DMS79 treated with DMSO at 0.1 percent for 48 hours (cell line): ENCODE results near the gene NCAN.
"Not testable (repeated sequence)": the region's sequence is repeated elsewhere in the genome, so short reads cannot be mapped to it uniquely, and the experiment has no call there.

Source experiments
- DNase-seq: peaks from one replicate; lab custom pipeline; 2025; lab: John Stamatoyannopoulos, UW

NCAN gene

GRCh38 chr19:19224852-19225494 lies 13.2 kb downstream of the NCAN start:
- DNase-seq: no peak

GRCh38 chr19:19226204-19226603 lies 14.4 kb downstream of the NCAN start:
- DNase-seq: no peak

- DNase-seq: no peak
These were observed 14.9 kb downstream of the NCAN start for GRCh38 chr19:19226663-19227062.

- DNase-seq: no peak
These were observed 15.5 kb downstream of the NCAN start for GRCh38 chr19:19227217-19227616.

- DNase-seq: no peak
These were observed 17.9 kb downstream of the NCAN start for GRCh38 chr19:19229701-19230100.

GRCh38 chr19:19230999-19231398 lies 19.2 kb downstream of the NCAN start:
- DNase-seq: no peak

- DNase-seq: no peak
These were observed 20.5 kb downstream of the NCAN start for GRCh38 chr19:19232261-19232721.

- no peak for DNase-seq
These were observed 22.6 kb downstream of the NCAN start for GRCh38 chr19:19234220-19234816.

- DNase-seq: no peak
These were observed 24.4 kb downstream of the NCAN start for GRCh38 chr19:19236173-19236572.

GRCh38 chr19:19238126-19238894 lies 26.6 kb downstream of the NCAN start:
- no peak for DNase-seq

GRCh38 chr19:19239675-19240074 lies 27.9 kb downstream of the NCAN start:
- DNase-seq: no peak

GRCh38 chr19:19240476-19240875 lies 28.7 kb downstream of the NCAN start:
- DNase-seq: no peak

- no peak for DNase-seq
These were observed 38.5 kb downstream of the NCAN start for GRCh38 chr19:19250196-19250801.

GRCh38 chr19:19253409-19253808 lies 41.7 kb downstream of the NCAN start:
- not testable (repeated sequence) for DNase-seq

GRCh38 chr19:19256072-19256969 lies 44.6 kb downstream of the NCAN start:
- no peak for DNase-seq

GRCh38 chr19:19257137-19257536 lies 45.4 kb downstream of the NCAN start:
- DNase-seq: no peak

- DNase-seq: no peak
These were observed 46.3 kb downstream of the NCAN start for GRCh38 chr19:19257836-19258588.

- no peak for DNase-seq
These were observed 47.0 kb downstream of the NCAN start for GRCh38 chr19:19258589-19259338.

GRCh38 chr19:19259741-19260140 lies 48.0 kb downstream of the NCAN start:
- no peak for DNase-seq
